ENCODE data around the gene FAM53C. TPM values are rescaled to one million over a fixed set of nuclear protein-coding genes. Genes with fewer than 3 reads are reported as not detected.
"Not testable (repeated sequence)": the region's sequence is repeated elsewhere in the genome, so short reads cannot be mapped to it uniquely, and the experiment has no call there.

FAM53C gene
- total RNA-seq, 1 donor from 2014 or later: 25.6 TPM

GRCh38 chr5:138382347-138382746, 44.3 kb downstream of the FAM53C start:
- intact Hi-C loops (cut with DNase I): no loop called here
- ATAC-seq (no peak), DNase-seq (ENCODE audit: low spot score) (no peak)

GRCh38 chr5:138385660-138386059, 47.6 kb downstream of the FAM53C start:
- ATAC-seq: no peak
- intact Hi-C loops (cut with DNase I): no loop called here
- no peak for DNase-seq (ENCODE audit: low spot score)

- intact Hi-C loops (cut with DNase I): no loop called here
Measured at GRCh38 chr5:138386290-138386689, 48.2 kb downstream of the FAM53C start.

GRCh38 chr5:138389332-138389731, 51.3 kb downstream of the FAM53C start:
- no peak for DNase-seq (ENCODE audit: low spot score)
- intact Hi-C loops (cut with DNase I): no loop called here
- no peak for ATAC-seq

More at GRCh38 chr5:138386290-138386689, 48.2 kb downstream of the FAM53C start:
- DNase-seq (ENCODE audit: low spot score) (no peak), ATAC-seq (no peak)

- ATAC-seq; DNase-seq (ENCODE audit: low spot score); intact Hi-C loops (cut with DNase I): not testable (repeated sequence)
Measured at GRCh38 chr5:138389911-138390310, 51.8 kb downstream of the FAM53C start.

GRCh38 chr5:138391859-138392386, 53.9 kb downstream of the FAM53C start:
- ATAC-seq (peak; percentile 70), DNase-seq (ENCODE audit: low spot score) (no peak)
- intact Hi-C loops (cut with DNase I): no loop called here

Other genes starting within 250 kb of the FAM53C start
- gene NME5, start 198.8 kb upstream of the FAM53C start, total RNA-seq: 3.7 TPM
- gene BRD8, start 159.6 kb upstream of the FAM53C start, total RNA-seq: 67.0 TPM
- gene KIF20A, start 159.2 kb upstream of the FAM53C start, total RNA-seq: 0.67 TPM
- 22.9 TPM for gene CDC23, start 124.9 kb upstream of the FAM53C start, total RNA-seq
- gene GFRA3, start 63.6 kb upstream of the FAM53C start, total RNA-seq: 17.7 TPM
- not detected for gene CDC25C, start 6.5 kb upstream of the FAM53C start, total RNA-seq
- 73.7 TPM for gene KDM3B, start 14.4 kb downstream of the FAM53C start, total RNA-seq
- gene REEP2, start 100.8 kb downstream of the FAM53C start, total RNA-seq: 5.3 TPM
- gene EGR1, start 127.2 kb downstream of the FAM53C start, total RNA-seq: 137 TPM
- 74.2 TPM for gene ETF1, start 205.0 kb downstream of the FAM53C start, total RNA-seq
- gene HSPA9, start 237.1 kb downstream of the FAM53C start, total RNA-seq: 152 TPM

Data from sciatic nerve (tissue), 2 donors.